PFSK-1 (cell line): Measurements from ENCODE around the gene ZNF491.

Experiments used
- FOXP2 ChIP-seq: optimal IDR thresholded peaks from 2 replicates; pipeline ENCODE3; 2011; ENCODE audit warnings: borderline replicate concordance, control low read depth, inconsistent platforms; ENCODE audit not compliant: insufficient read depth; ENCODE audit errors: extremely low read length, extremely low read depth
- POLR2AphosphoS5 ChIP-seq: IDR thresholded peaks from 2 replicates; pipeline ENCODE4 v1.6.1; 2012; ENCODE audit warnings: low read depth, mild to moderate bottlenecking, control low read depth, low read length, moderate library complexity
- SIN3A ChIP-seq: IDR thresholded peaks from 2 replicates; pipeline ENCODE4 v1.6.1; 2012; ENCODE audit warnings: mild to moderate bottlenecking, low read length, moderate library complexity, borderline replicate concordance; ENCODE audit not compliant: insufficient read depth
- TAF1 ChIP-seq: IDR thresholded peaks from 2 replicates; pipeline ENCODE4 v1.6.1; 2012; ENCODE audit warnings: low read length, control low read depth, borderline replicate concordance; ENCODE audit not compliant: insufficient read depth
- TF ChIP-seq, protein P1 (sequence below), 2 experiments: IDR thresholded peaks; 2 replicates each; pipeline versions ENCODE4 v1.6.1 to v1.8.0; 2011 to 2012; ENCODE audit warnings: low read depth in 2 of 2, low read length in 2 of 2, control low read depth in 1 of 2, inconsistent platforms in 1 of 2, mild to moderate bottlenecking in 1 of 2, moderate library complexity in 1 of 2; ENCODE audit not compliant: insufficient read depth in 1 of 2

The ZNF491 gene

DNA sequence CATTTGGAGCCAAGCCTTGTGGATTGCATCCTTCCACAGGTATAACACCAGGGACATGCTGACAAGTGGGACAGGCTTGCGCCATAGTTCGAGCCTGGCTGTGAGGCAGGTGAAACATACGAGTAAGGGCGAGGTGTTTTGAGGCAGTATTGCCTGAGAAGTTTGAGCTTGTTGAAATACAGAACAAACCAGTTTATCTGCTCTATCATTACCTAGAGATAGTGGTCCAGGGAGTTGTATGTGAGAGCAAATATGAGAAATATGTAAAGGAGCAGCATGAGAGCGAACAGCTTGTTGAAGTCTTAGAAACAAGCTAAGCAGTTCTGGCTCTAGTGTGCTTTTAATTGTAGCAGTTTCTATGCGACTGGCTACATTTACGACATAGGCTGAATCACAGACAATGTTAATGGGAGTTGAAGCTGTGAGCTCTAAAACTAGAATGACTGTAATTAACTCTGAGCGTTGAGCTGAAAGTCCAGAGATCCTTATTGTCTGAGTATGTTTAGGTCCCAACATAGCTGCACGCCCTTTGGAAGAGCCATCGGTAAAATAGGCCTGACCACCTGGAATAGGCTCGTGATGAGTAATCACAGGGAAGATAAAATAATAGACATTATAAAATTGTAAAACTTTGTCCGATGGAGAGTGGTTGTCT is 58.4 kb downstream of the ZNF491 start:
- TF ChIP-seq, protein P1, sequence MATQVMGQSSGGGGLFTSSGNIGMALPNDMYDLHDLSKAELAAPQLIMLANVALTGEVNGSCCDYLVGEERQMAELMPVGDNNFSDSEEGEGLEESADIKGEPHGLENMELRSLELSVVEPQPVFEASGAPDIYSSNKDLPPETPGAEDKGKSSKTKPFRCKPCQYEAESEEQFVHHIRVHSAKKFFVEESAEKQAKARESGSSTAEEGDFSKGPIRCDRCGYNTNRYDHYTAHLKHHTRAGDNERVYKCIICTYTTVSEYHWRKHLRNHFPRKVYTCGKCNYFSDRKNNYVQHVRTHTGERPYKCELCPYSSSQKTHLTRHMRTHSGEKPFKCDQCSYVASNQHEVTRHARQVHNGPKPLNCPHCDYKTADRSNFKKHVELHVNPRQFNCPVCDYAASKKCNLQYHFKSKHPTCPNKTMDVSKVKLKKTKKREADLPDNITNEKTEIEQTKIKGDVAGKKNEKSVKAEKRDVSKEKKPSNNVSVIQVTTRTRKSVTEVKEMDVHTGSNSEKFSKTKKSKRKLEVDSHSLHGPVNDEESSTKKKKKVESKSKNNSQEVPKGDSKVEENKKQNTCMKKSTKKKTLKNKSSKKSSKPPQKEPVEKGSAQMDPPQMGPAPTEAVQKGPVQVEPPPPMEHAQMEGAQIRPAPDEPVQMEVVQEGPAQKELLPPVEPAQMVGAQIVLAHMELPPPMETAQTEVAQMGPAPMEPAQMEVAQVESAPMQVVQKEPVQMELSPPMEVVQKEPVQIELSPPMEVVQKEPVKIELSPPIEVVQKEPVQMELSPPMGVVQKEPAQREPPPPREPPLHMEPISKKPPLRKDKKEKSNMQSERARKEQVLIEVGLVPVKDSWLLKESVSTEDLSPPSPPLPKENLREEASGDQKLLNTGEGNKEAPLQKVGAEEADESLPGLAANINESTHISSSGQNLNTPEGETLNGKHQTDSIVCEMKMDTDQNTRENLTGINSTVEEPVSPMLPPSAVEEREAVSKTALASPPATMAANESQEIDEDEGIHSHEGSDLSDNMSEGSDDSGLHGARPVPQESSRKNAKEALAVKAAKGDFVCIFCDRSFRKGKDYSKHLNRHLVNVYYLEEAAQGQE (IDR thresholded peaks at IDR 0.05; ENCODE audit: insufficient read depth in 1 of 2, low read depth in 2 of 2, low read length in 2 of 2), result no peak
- TF ChIP-seq SIN3A, result no peak
- no peak for TF ChIP-seq FOXP2
- TF ChIP-seq TAF1, result no peak
- TF ChIP-seq POLR2AphosphoS5, result no peak
